A673 (cell line): ENCODE measurements around the gene ARL11.

Experiments
- CTCF ChIP-seq: fragments of 300-800, 200-600 bp; sonication (generic); conservative IDR thresholded peaks from 2 replicates; pipeline ENCODE4 v1.5.1; 2017; ENCODE audit warnings: low read depth, mild to moderate bottlenecking, antibody characterized with exemption, low read length, moderate library complexity, mixed read lengths
- EZH2 ChIP-seq: fragments of 200-600 bp; sonication (generic); IDR thresholded peaks from 2 replicates; pipeline ENCODE4 v1.6.1; 2017; ENCODE audit warnings: borderline replicate concordance, low read depth, mild to moderate bottlenecking, mixed read lengths, antibody characterized with exemption, low read length; ENCODE audit not compliant: poor library complexity, severe bottlenecking

- TF ChIP-seq CTCF (no peak; the same call in 1 of the 2 replicates), EZH2 (no peak)
Measured at GRCh38 chr13:49679246-49679645, 50.9 kb downstream of the ARL11 start.
